ENCODE data around the gene RUFY3.

RUFY3 gene

GRCh38 chr4:70739496-70740337 lies 18.0 kb downstream of the RUFY3 start:
- H3K27me3 Mint-ChIP-seq: no peaks in the 10 kb centered on the region
- peaks cover 37% of the 10 kb centered on the region for H3K4me1 Mint-ChIP-seq
- ATAC-seq: no peak
- H3K4me3 Mint-ChIP-seq: no peak overlapping the region
- H3K36me3 Mint-ChIP-seq: peaks cover 6% of the 10 kb centered on the region
- no peaks in the 10 kb centered on the region for H3K9me3 Mint-ChIP-seq
- H3K27ac Mint-ChIP-seq: no peak overlapping the region

- no peak overlapping the region for H3K27ac Mint-ChIP-seq
- no peak overlapping the region for H3K4me3 Mint-ChIP-seq
- H3K4me1 Mint-ChIP-seq: peaks cover 22% of the 10 kb centered on the region
- H3K27me3 Mint-ChIP-seq: no peaks in the 10 kb centered on the region
- no peak for ATAC-seq
- H3K9me3 Mint-ChIP-seq: no peaks in the 10 kb centered on the region
- peaks cover 6% of the 10 kb centered on the region for H3K36me3 Mint-ChIP-seq
These were observed 20.3 kb downstream of the RUFY3 start for GRCh38 chr4:70741867-70742658.

DNA sequence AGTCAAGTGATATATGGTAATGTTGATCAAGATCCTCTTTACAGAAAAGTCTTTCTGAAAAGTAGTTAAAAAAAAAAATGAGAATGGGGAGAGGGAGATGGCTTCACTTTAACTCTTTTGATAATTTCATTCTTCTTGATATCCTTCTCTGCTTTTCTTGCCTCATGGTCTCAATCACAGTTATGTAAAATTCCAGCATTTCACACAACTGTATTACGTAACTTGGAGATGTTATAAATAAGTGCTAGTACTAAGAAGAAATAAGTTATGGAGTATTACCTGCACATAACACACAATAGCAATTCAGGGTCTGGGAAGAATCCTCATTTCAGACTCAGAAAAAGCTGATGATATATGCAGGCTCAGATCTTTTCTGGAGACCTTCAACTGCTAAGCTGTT lies 22.0 kb downstream of the RUFY3 start:
- Mint-ChIP-seq H3K27me3 (no peaks in the 10 kb centered on the region), H3K36me3 (peaks cover 16% of the 10 kb centered on the region), H3K27ac (no peak overlapping the region), H3K4me1 (peaks cover 27% of the 10 kb centered on the region), H3K4me3 (no peak overlapping the region), H3K9me3 (peaks cover 3% of the 10 kb centered on the region)
- no peak for ATAC-seq

DNA sequence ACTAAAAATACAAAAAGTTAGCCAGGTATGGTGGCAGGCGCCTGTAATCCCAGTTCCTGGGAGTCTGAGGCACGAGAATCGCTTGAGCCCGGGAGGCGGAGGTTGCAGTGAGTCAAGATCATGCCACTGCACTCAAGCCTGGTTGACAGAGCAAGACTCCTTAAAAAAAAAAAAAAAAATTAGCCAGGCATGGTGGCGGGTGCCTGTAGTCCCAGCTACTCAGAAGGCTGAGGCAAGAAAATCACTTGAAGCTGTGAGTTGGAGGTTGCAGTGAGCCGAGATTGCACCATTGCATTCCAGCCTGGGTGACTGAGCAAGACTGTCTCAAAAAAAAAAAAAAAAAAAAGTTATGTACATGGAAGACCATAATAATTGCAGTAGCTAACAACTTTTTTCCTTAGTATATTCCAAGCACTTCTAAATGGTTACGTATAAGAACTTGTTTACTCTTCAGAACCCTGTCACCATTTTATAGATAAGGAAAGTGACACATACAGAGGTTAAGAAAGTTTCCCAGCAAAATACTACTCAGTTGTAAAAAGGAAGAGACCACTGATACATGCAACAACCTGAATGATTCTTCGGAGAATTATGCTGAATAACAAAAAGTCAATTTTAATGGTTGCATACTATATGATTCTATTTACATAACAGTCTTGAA lies 24.5 kb downstream of the RUFY3 start:
- Mint-ChIP-seq H3K9me3 (peaks cover 3% of the 10 kb centered on the region), H3K27ac (no peak overlapping the region), H3K36me3 (peaks cover 16% of the 10 kb centered on the region), H3K27me3 (no peaks in the 10 kb centered on the region), H3K4me3 (no peak overlapping the region), H3K4me1 (peaks cover 43% of the 10 kb centered on the region)
- no peak for ATAC-seq

GRCh38 chr4:70747874-70748273 lies 26.1 kb downstream of the RUFY3 start:
- peaks cover 3% of the 10 kb centered on the region for H3K9me3 Mint-ChIP-seq
- no peak overlapping the region for H3K27ac Mint-ChIP-seq
- ATAC-seq: no peak
- no peak overlapping the region for H3K4me3 Mint-ChIP-seq
- peaks cover 10% of the 10 kb centered on the region for H3K36me3 Mint-ChIP-seq
- H3K27me3 Mint-ChIP-seq: no peaks in the 10 kb centered on the region
- peaks cover 47% of the 10 kb centered on the region for H3K4me1 Mint-ChIP-seq

DNA sequence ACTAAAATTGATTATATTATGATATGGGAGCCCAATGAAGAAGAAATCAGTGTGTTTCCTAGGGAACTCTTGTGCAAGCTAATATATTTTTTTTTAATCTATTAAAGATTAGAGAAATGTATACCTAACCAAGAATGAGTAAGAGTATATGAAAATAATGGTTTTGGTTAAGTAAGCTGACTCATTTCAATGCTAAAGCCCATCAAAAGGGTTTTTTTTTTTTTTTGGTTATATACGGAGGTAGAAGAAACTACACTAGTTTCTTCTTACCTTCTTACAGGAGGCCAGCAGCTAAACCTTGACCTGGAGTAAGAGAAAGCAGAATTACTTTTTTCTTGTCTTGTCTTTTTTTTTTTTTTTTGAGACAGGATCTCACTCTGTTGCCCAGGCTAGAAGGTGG lies 27.5 kb downstream of the RUFY3 start:
- Mint-ChIP-seq H3K4me3 (no peak overlapping the region), H3K9me3 (peaks cover 3% of the 10 kb centered on the region), H3K4me1 (peaks cover 60% of the 10 kb centered on the region), H3K27me3 (no peaks in the 10 kb centered on the region), H3K36me3 (peaks cover 10% of the 10 kb centered on the region), H3K27ac (peak overlapping the region; percentile 44)
- ATAC-seq: peak; percentile 47

DNA sequence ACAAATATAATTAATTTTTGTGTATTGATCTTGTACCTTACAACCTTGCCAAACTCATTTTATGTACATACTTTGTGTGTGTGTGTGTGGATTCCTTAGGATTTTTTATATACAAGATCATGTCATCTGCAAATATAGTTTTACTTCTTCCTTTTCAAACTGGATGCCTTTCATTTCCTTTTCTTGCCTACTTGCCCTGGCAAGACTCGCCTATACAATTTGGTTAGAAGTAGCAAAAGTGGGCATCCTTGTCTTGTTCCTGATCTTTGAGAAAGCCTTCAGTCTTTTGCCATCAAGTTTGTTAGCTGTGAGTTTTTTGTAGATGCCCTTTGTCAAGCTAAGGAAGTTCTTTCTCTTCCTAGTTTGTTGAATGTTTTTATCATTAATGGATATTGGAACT lies 30.5 kb downstream of the RUFY3 start:
- no peak for ATAC-seq
- H3K27me3 Mint-ChIP-seq: no peaks in the 10 kb centered on the region
- peak overlapping the region; percentile 96 for H3K27ac Mint-ChIP-seq
- peaks cover 75% of the 10 kb centered on the region for H3K4me1 Mint-ChIP-seq
- H3K9me3 Mint-ChIP-seq: peaks cover 3% of the 10 kb centered on the region
- peaks cover 10% of the 10 kb centered on the region for H3K36me3 Mint-ChIP-seq
- no peak overlapping the region for H3K4me3 Mint-ChIP-seq

DNA sequence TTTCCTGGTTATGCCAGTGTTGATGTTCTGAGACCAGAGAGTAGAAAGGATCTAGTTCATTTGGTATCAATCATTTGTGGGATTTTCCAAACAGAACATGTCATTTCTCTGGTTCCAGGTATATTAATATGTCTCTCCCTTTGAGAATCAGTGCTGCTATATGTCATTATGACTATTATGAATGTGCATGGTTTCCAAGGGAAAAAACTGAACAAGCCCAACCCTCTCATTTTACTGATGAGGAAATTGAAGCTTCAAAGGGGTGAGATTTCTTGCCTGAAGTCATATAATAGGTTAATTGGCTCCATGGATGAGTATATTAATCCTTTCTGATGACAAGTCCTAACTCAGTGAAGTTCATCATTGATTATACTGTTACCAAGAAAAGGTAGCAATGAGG lies 31.9 kb downstream of the RUFY3 start:
- Mint-ChIP-seq H3K36me3 (no peaks in the 10 kb centered on the region), H3K9me3 (no peaks in the 10 kb centered on the region), H3K4me1 (peaks cover 63% of the 10 kb centered on the region), H3K27me3 (no peaks in the 10 kb centered on the region), H3K27ac (peak overlapping the region; percentile 96), H3K4me3 (no peak overlapping the region)
- no peak for ATAC-seq

GRCh38 chr4:70754470-70754869 lies 32.7 kb downstream of the RUFY3 start:
- Mint-ChIP-seq H3K36me3 (no peaks in the 10 kb centered on the region), H3K27me3 (no peaks in the 10 kb centered on the region), H3K4me1 (peaks cover 69% of the 10 kb centered on the region), H3K9me3 (no peaks in the 10 kb centered on the region), H3K27ac (peak overlapping the region; percentile 96), H3K4me3 (peak overlapping the region; percentile 78)
- peak; percentile 77 for ATAC-seq

DNA sequence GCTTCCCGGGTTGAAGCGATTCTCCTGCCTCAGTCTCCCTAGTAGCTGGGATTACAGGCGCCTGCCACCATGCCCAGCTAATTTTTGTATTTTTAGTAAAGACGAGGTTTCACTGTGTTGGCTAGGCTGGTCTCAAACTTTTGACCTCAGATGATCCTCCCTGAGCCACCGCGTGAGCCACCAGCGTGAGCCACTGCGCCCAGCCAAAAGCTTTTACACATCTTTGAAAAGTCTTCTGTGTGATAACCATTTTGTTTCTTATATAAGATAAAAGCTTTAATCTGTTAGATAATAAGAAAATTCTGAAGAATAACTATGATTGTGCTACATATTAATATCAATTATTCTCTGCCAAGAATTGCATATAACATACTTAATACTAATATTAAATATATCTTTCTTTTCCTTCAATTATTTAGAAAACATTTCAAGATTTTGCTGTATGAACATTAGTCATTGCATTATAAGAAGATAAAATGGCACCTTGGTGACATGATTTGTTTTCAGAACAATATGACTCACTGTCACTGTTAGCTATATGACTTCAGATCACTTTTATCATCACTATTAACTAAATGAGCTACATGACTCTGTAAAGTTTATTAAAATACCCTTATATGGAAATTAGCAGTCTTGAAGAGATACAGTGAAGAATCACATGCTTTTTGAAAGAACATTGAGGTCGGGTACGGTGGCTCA lies 33.4 kb downstream of the RUFY3 start:
- Mint-ChIP-seq H3K36me3 (no peaks in the 10 kb centered on the region), H3K4me1 (peaks cover 69% of the 10 kb centered on the region), H3K4me3 (peak overlapping the region; percentile 84), H3K27me3 (no peaks in the 10 kb centered on the region), H3K9me3 (no peaks in the 10 kb centered on the region), H3K27ac (peak overlapping the region; percentile 96)
- ATAC-seq: peak; percentile 78

GRCh38 chr4:70759126-70759525 lies 37.4 kb downstream of the RUFY3 start:
- H3K4me1 Mint-ChIP-seq: peaks cover 49% of the 10 kb centered on the region
- no peak for ATAC-seq
- no peaks in the 10 kb centered on the region for H3K9me3 Mint-ChIP-seq
- H3K4me3 Mint-ChIP-seq: no peak overlapping the region
- H3K36me3 Mint-ChIP-seq: peaks cover 13% of the 10 kb centered on the region
- H3K27me3 Mint-ChIP-seq: no peaks in the 10 kb centered on the region
- no peak overlapping the region for H3K27ac Mint-ChIP-seq

DNA sequence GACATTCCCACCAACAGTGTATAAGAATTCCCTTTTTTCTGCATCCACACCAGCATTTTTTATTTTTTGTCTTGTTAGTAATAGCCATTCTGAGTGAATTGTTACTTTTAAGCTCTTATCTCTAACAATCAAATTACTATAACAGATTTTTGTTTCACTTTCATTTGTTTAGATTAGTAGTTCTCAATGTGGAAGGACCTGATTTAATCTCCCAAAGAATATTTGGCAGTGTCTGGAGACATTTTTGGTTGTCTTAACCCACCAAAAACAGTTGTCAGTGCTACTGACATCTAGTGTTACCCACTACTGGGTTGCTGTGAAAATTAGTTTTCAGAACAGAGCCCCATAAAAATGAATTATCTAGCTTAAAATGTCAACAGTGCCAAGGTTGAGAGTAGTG lies 37.9 kb downstream of the RUFY3 start:
- Mint-ChIP-seq H3K4me3 (no peak overlapping the region), H3K4me1 (peaks cover 49% of the 10 kb centered on the region), H3K9me3 (no peaks in the 10 kb centered on the region), H3K27ac (no peak overlapping the region), H3K36me3 (peaks cover 18% of the 10 kb centered on the region), H3K27me3 (no peaks in the 10 kb centered on the region)
- ATAC-seq: no peak

DNA sequence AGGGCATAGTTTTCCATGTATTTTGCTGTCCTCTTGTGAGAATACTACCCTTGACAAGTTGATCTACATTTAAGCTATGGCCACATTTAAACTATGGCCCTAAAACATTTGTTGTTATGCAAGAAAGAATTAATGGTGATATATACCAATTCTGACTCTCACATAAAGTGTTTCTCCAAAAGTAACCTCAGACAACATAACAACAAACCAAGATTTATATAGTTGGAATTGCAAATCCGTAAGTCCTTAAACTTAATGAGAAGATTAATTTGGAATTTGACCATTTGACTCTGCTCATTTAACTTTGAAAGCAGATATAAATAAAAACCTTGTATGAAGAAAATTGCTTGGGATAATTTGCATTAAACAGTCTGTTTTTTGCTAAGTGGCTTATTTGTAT lies 38.9 kb downstream of the RUFY3 start:
- ATAC-seq: no peak
- Mint-ChIP-seq H3K27ac (no peak overlapping the region), H3K4me3 (no peak overlapping the region), H3K9me3 (no peaks in the 10 kb centered on the region), H3K27me3 (no peaks in the 10 kb centered on the region), H3K36me3 (peaks cover 27% of the 10 kb centered on the region), H3K4me1 (peaks cover 38% of the 10 kb centered on the region)

DNA sequence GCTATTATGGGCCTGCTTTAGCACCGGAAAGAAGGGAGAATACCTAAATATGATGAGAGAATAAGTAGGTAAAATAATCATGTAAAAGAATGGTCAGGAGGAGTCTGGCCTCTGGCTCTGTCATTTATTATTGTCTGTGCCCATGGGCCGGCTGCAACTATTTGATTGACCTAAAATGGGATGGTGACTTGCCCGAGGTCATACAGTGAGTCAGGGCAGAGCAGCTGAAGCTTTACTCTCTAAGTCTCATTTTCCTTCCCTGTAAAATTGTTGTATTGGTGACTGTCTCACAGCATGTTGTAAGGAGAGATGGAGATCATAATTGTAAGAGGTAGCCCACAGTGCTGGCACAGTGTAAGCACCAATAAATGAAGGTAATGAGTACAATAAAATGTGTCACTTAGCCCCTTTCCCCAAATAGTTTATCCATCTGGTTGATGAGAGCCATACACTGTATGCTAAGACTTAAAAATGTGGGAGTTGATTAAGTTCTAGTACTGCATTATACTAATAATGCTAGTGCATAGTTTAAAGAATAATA lies 39.6 kb downstream of the RUFY3 start:
- H3K4me3 Mint-ChIP-seq: no peak overlapping the region
- H3K27me3 Mint-ChIP-seq: no peaks in the 10 kb centered on the region
- H3K4me1 Mint-ChIP-seq: peaks cover 32% of the 10 kb centered on the region
- H3K27ac Mint-ChIP-seq: no peak overlapping the region
- no peaks in the 10 kb centered on the region for H3K9me3 Mint-ChIP-seq
- peaks cover 33% of the 10 kb centered on the region for H3K36me3 Mint-ChIP-seq
- ATAC-seq: no peak

- no peak overlapping the region for H3K4me3 Mint-ChIP-seq
- no peak overlapping the region for H3K27ac Mint-ChIP-seq
- ATAC-seq: no peak
- no peaks in the 10 kb centered on the region for H3K27me3 Mint-ChIP-seq
- H3K36me3 Mint-ChIP-seq: peaks cover 68% of the 10 kb centered on the region
- peaks cover 11% of the 10 kb centered on the region for H3K4me1 Mint-ChIP-seq
- no peaks in the 10 kb centered on the region for H3K9me3 Mint-ChIP-seq
These were observed 43.6 kb downstream of the RUFY3 start for GRCh38 chr4:70765368-70765767.

Data from stimulated activated memory B cell treated with anti-CD40 and anti-IgM and Interleukin-4, amounts not matched to agents 10 μg/mL and 1 μg/mL and 100 μg/mL, for 72 hours (primary cell).